ENCODE results near the gene AOPEP. TPM values are rescaled to one million over a fixed set of nuclear protein-coding genes. Genes with fewer than 3 reads are reported as not detected.

AOPEP gene
- total RNA-seq, 1 experiment from 2014 or later = 36.4 TPM

DNA sequence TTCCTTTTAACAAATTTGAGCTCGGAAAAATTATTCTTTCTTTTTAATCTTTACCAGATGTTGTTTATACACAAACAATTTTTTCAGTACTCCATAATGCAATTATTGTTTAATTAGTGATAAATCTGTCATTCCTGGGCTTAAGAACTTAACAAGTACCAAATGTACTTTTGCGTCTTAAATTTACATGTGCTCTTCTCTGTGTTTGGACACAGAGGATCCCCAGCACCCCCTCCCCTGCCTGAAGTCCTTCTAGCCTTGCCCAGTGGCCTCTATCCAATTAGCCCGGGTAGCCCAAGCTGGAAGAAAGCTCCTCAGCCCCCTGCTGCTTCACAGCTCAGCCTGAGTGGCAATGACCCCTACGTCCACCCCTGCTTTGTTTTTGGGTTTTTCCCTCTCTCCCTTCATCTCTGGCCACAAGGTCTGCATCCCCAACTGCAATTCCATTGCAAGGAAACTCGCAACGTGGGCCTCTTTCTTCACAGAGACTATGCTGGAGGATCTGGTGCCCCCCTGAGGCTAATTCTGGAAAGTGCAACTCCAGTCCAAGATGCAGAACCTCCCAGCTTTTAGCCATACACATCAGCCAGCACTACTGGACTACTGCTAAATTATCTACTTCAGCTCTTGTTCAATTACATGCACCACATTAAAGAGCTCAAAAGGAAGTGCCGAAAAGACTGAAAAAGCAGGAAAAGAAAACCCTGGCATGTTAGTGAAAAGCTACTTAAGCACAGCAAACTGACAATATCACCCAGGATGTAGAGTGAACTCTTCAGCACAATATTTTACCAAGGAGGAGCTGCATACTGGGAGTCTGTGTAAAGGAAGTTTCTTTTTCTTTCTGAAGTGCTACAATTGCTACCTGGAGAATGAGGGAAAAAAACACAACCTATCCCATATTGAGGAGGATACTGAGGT is 404.8 kb downstream of the AOPEP start:
- Histone ChIP-seq H3K27me3 (ENCODE audit: control insufficient read depth, insufficient read depth, low read length) (no peaks in the 10 kb centered on the region), H3K36me3 (ENCODE audit: control insufficient read depth, insufficient read depth, low read length) (no peaks in the 10 kb centered on the region), H3K27ac (ENCODE audit: low read length) (no peak overlapping the region), H3K4me1 (ENCODE audit: control insufficient read depth, insufficient read depth, low read length) (no peaks in the 10 kb centered on the region), H3K4me3 (ENCODE audit: low read depth in 2 of 2, low read length in 2 of 2) (no peak overlapping the region), H3K9me3 (ENCODE audit: control insufficient read depth, insufficient read depth, low read depth, low read length) (no peaks in the 10 kb centered on the region)
- BruUV-seq (replicated peaks) = no TSS peak
- ATAC-seq (peak; percentile 80), DNase-seq (ENCODE audit: low read depth, low spot score) (peak; percentile 22)
- CTCF ChIA-PET = interaction anchor here (0.9 to 1.4 kb wide), 3 partner anchors 60 to 458 kb away, joined by 3 to 4 read pairs (median 3); no protein-coding TSS in a partner anchor
- intact Hi-C loops (cut with micrococcal nuclease; ENCODE audit: unreplicated experiment) (no loop called here), in situ Hi-C loops (cut with HindIII; ENCODE audit: low pct_unique_long_range_greater_than_20kb, low sequenced_read_pairs) (no loop called here)
- TF ChIP-seq POLR2AphosphoS5 (IDR thresholded peaks at IDR 0.05; ENCODE audit: low read depth, low read length) (no peak), CTCF (IDR thresholded peaks at IDR 0.05) (peak; percentile 84), REST (IDR thresholded peaks at IDR 0.05; ENCODE audit: insufficient read depth in 1 of 2, low read depth in 2 of 2, low read length in 1 of 2) (no peak)
- POLR2A ChIA-PET = interaction anchor here (0.6 kb wide), 2 partner anchors 122 to 1780 kb away, joined by 3 read pairs; no protein-coding TSS in a partner anchor

DNA sequence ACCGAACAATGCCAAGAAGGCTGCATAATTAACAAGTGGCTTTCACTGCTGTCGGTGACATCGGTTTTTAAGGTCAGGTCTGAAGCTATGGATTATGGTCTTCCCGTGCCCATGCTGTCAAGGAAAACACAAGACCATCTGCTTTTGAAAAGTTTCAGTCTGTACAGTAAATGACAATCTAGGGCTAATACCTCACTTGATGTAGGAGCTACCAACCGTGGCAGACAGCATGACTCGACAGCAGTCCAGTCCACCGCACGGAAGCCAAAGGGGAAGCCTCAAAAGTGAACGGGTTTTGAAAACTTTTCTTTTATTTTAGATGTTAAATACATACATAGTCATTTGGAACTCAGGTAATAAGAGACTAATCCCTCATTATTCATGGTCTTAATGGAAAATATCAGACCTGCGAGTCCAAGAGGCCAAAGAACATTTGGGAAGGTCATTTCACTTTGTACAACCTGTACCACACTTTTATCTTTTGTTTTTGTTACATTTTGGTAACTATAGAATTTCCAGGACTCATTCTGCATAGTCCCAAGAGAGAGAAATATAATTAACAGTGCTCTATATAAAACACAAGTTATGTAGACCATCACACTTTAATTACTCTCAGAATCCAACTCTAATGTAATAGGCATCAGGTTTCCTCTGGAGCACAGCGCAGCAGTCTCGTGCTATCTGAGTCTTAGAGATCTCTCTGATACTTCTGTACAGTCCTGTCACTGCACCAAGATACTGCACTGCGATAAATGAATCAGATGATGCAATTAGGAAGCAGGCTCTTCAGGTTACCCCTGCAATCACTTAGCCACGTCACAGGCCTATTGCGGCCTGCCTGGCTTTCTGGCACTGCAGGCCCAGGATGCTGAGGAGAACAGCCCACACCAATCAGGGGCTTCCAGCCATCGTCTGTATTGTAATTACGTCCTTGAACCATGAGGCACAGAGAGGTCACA is 406.1 kb downstream of the AOPEP start:
- POLR2A ChIA-PET = no interaction called here
- Histone ChIP-seq H3K4me3 (ENCODE audit: low read depth in 2 of 2, low read length in 2 of 2) (no peak overlapping the region), H3K27ac (ENCODE audit: low read length) (no peak overlapping the region)

More for the DNA sequence above, 406.1 kb downstream of the AOPEP start:
- in situ Hi-C loops (cut with HindIII; ENCODE audit: low pct_unique_long_range_greater_than_20kb, low sequenced_read_pairs) = no loop called here
- H3K27me3 ChIP-seq (ENCODE audit: control insufficient read depth, insufficient read depth, low read length) = no peaks in the 10 kb centered on the region
- CTCF ChIA-PET = no interaction called here
- no peaks in the 10 kb centered on the region for H3K4me1 ChIP-seq (ENCODE audit: control insufficient read depth, insufficient read depth, low read length)
- intact Hi-C loops (cut with micrococcal nuclease; ENCODE audit: unreplicated experiment) = no loop called here
- no peak for ATAC-seq
- no peak for TF ChIP-seq CTCF (IDR thresholded peaks at IDR 0.05)
- no peak for TF ChIP-seq TCF7L2 (IDR thresholded peaks at IDR 0.05; ENCODE audit: low read depth, low read length)
- no peak for TF ChIP-seq POLR2AphosphoS5 (IDR thresholded peaks at IDR 0.05; ENCODE audit: low read depth, low read length)
- no peak for TF ChIP-seq SIN3A (IDR thresholded peaks at IDR 0.05; ENCODE audit: borderline replicate concordance, insufficient read depth, low read depth, low read length)
- no peak for TF ChIP-seq REST (IDR thresholded peaks at IDR 0.05; ENCODE audit: insufficient read depth in 1 of 2, low read depth in 2 of 2, low read length in 1 of 2)
- H3K36me3 ChIP-seq (ENCODE audit: control insufficient read depth, insufficient read depth, low read length) = no peaks in the 10 kb centered on the region
- no peak for DNase-seq (ENCODE audit: low read depth, low spot score)
- H3K9me3 ChIP-seq (ENCODE audit: control insufficient read depth, insufficient read depth, low read depth, low read length) = no peaks in the 10 kb centered on the region
- BruUV-seq (replicated peaks) = no TSS peak

Measured in Panc1 (cell line).